Ovary (tissue), 9 donors: ENCODE data around the gene GNG4. TPM values are rescaled to one million over a fixed set of nuclear protein-coding genes. Genes with fewer than 3 reads are reported as not detected.

ENCODE experiments used
- DNase-seq, 5 donors: peaks; one replicate each; pipeline ENCODE4 v3.0.0-alpha.2; 2019 to 2020
- H3K27ac ChIP-seq, 2 donors: fragments of 200-600 bp; one replicate each; pipeline versions ENCODE4 v1.5.1 to v1.8.0; 2019 to 2022
- H3K27me3 ChIP-seq: fragments of 200-600 bp; one replicate; pipeline ENCODE4 v1.8.0; 2022
- H3K36me3 ChIP-seq: fragments of 200-600 bp; sonication (generic); one replicate; pipeline ENCODE4 v1.5.1; 2019
- H3K4me1 ChIP-seq: one replicate; pipeline ENCODE4 v1.8.1; 2013; ENCODE audit warnings: mild to moderate bottlenecking, moderate library complexity; ENCODE audit not compliant: insufficient read depth
- H3K4me3 ChIP-seq: fragments of 200-600 bp; sonication (generic); one replicate; pipeline ENCODE4 v1.5.1; 2017
- H3K9me3 ChIP-seq, 2 donors: fragments of 200-600 bp in 1 of 2; sonication (generic) in 1 of 2; one replicate each; pipeline versions ENCODE4 v1.5.1 to v1.8.1; 2013 to 2019; ENCODE audit warnings: mild to moderate bottlenecking in 1 of 2, moderate library complexity in 1 of 2
- EP300 ChIP-seq: sonication (generic); formaldehyde crosslinking; IDR thresholded peaks from one replicate; pipeline ENCODE4 v1.6.1; 2017; ENCODE audit warnings: antibody characterized with exemption
- POLR2A ChIP-seq: fragments of 450-650 bp; IDR thresholded peaks from one replicate; pipeline ENCODE4 v1.6.1; 2017; ENCODE audit warnings: antibody characterized with exemption, mild to moderate bottlenecking, moderate library complexity
- WGBS, 3 donors: extraction: QIAGEN DNeasy Blood & Tissue Kit in 1 of 3; methylation state at CpG; one replicate each; pipeline versions ENCODE4 v1.1.5 to v1.1.7; 2013 to 2017; 5-methylcytosine and 5-hydroxymethylcytosine counted together
- intact Hi-C, 4 donors: fragments of 100-400 bp; cut with DNase I; formaldehyde crosslinking; loops; one replicate each; pipeline versions ENCODE4 v1.11.0 to v1.15.1; 2022 to 2023
- polyA plus RNA-seq, 2 donors: library from polyadenylated mRNA; stranded (reverse); fragments of 200-250 nt in 1 of 2; fragments of 350-450 nt in 1 of 2; fragmentation: Illumina TruSeq in 1 of 2; extraction: RNeasy Lipid Tissue Mini Kit (QIAGEN cat#74804) in 1 of 2; gene quantifications; one replicate each; pipeline ENCODE4 v1.2.3, GENCODE V29; 2013 to 2014
- small RNA-seq: library from RNA; depleted of rRNA; stranded (forward); fragments of <200 nt; gene quantifications from one replicate; pipeline ENCODE3, GENCODE V24; 2016
- total RNA-seq, 7 donors: library from RNA; depleted of rRNA in 2 of 7; stranded (reverse); fragments of >200 nt in 2 of 7; fragmentation: NEBNext Ultra II Directional in 3 of 7; extraction: Animal tissue kit (Norgen Biotek cat#: 25700) in 3 of 7; gene quantifications; one replicate each; pipeline versions ENCODE4 v1.1.0 to v1.2.4, GENCODE V29; 2016 to 2023
- TF ChIP-seq, protein P1 (sequence below), 3 donors: fragments of 450-650 bp in 2 of 3; fragments of 200-600 bp in 1 of 3; IDR thresholded peaks; one replicate each; pipeline versions ENCODE4 v1.5.1 to v1.8.0; 2016 to 2022; ENCODE audit warnings: antibody characterized with exemption in 3 of 3, mild to moderate bottlenecking in 1 of 3
- donor health status: DM: no; HTN: no; CAD: no; lungs with moderate emphysema.
- donor health status: DM: no; HTN: no; CAD: no.
- donor health status: Bipolar disorder and iron deficiency.
- donor health status: DM: yes; HTN: yes; CAD: no.
- donor health status: DM: no; HTN: no; CAD: no.
- donor health status: DM: yes; HTN: yes; CAD: no.

The GNG4 gene
- total and polyA plus RNA-seq, 9 donors: 14.2 to 62.4 (median 32.1) TPM

GRCh38 chr1:235503403-235504121 lies 146.0 kb downstream of the GNG4 start:
- peak in 4 of 5 donors; percentile 42 to 69 (median 58) for DNase-seq
- intact Hi-C loops: loop anchor here in 1 of 4 donors (5.0 kb wide), 1 partner anchor 236 kb away; no protein-coding TSS in a partner anchor
- H3K27me3 ChIP-seq: no peaks in the 10 kb centered on the region
- TF ChIP-seq EP300: peak; percentile 35
- TF ChIP-seq, protein P1, sequence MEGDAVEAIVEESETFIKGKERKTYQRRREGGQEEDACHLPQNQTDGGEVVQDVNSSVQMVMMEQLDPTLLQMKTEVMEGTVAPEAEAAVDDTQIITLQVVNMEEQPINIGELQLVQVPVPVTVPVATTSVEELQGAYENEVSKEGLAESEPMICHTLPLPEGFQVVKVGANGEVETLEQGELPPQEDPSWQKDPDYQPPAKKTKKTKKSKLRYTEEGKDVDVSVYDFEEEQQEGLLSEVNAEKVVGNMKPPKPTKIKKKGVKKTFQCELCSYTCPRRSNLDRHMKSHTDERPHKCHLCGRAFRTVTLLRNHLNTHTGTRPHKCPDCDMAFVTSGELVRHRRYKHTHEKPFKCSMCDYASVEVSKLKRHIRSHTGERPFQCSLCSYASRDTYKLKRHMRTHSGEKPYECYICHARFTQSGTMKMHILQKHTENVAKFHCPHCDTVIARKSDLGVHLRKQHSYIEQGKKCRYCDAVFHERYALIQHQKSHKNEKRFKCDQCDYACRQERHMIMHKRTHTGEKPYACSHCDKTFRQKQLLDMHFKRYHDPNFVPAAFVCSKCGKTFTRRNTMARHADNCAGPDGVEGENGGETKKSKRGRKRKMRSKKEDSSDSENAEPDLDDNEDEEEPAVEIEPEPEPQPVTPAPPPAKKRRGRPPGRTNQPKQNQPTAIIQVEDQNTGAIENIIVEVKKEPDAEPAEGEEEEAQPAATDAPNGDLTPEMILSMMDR (IDR thresholded peaks at IDR 0.05): no peak
- peak overlapping the region; percentile 93 for H3K4me3 ChIP-seq
- H3K9me3 ChIP-seq: no peaks in the 10 kb centered on the region
- peaks cover 4% of the 10 kb centered on the region for H3K4me1 ChIP-seq
- WGBS, 3 donors: 0 to 1% (median 0%) methylated on average over 44 to 49 of the region's 49 CpGs
- H3K36me3 ChIP-seq: no peaks in the 10 kb centered on the region
- peak overlapping the region; percentile 89 to 95 for H3K27ac ChIP-seq

GRCh38 chr1:235502601-235503402 lies 146.8 kb downstream of the GNG4 start:
- peak overlapping the region; percentile 93 for H3K4me3 ChIP-seq
- WGBS, 3 donors: 3 to 6% (median 4%) methylated on average over 5 of the region's 5 CpGs
- no peak for DNase-seq
- H3K4me1 ChIP-seq: peaks cover 4% of the 10 kb centered on the region
- H3K9me3 ChIP-seq: no peaks in the 10 kb centered on the region
- TF ChIP-seq EP300 (no peak), POLR2A (no peak)
- TF ChIP-seq, protein P1 (IDR thresholded peaks at IDR 0.05): no peak
- intact Hi-C loops: loop anchor here in 1 of 4 donors (5.0 kb wide), 1 partner anchor 236 kb away; no protein-coding TSS in a partner anchor
- H3K27me3 ChIP-seq: no peaks in the 10 kb centered on the region
- peak overlapping the region in 1 of 2 donors; percentile 95 for H3K27ac ChIP-seq
- no peaks in the 10 kb centered on the region for H3K36me3 ChIP-seq

DNA sequence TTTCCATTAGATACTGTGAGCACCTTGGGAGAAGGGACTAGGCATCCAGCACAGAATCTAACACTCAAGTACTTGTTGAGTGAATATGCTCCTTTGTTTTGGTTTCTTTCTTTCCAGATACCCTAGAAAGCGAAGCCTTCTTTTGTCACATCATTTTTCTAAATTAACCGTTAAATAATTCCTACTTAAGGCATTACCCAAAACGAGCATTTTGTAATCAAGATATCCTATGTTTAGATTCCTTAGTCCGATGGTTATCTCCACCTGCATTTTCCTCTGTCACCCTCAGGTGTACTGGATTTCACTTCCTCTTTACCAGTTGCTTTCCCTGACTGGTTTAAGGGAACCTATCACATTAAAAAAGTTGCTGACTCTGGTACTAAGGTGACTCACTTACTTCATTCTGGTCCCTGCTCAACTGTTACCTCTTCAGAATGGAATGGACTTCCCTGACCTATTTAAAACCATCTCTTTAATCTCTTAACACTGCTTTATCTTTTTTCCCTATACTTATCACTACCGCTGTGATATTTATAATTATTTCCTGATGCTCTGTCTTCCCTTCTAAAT lies 148.5 kb downstream of the GNG4 start:
- TF ChIP-seq POLR2A: no peak
- no peak for TF ChIP-seq EP300
- TF ChIP-seq, protein P1 (IDR thresholded peaks at IDR 0.05): no peak
- Histone ChIP-seq H3K9me3 (no peaks in the 10 kb centered on the region), H3K4me3 (no peak overlapping the region), H3K36me3 (no peaks in the 10 kb centered on the region), H3K27me3 (no peaks in the 10 kb centered on the region), H3K4me1 (peaks cover 4% of the 10 kb centered on the region), H3K27ac (no peak overlapping the region)
- WGBS, 3 donors: 88 to 93% (median 90%) methylated on average over 5 of the region's 5 CpGs
- intact Hi-C loops: loop anchor here in 1 of 4 donors (5.0 kb wide), 1 partner anchor 234 kb away; no protein-coding TSS in a partner anchor
- DNase-seq: no peak

Small RNA genes lying within 50 kb of the gene (small RNA-seq; reads per million reads assigned to genes)
- gene MTCO3P46: not detected
- not detected for gene MTND4LP21

Other genes starting within 250 kb of the GNG4 start
- 10 to 100 TPM; 14.1 to 21.5 (median 18.6) TPM for gene B3GALNT2, start 145.3 kb downstream of the GNG4 start, total RNA-seq
- 10 to 100 TPM in 1 of 2 donors, 1 to 10 TPM in 1; 6.2 to 18.0 TPM for gene B3GALNT2, start 145.3 kb downstream of the GNG4 start, polyA plus RNA-seq
- gene LYST, start 217.1 kb upstream of the GNG4 start, total RNA-seq: 10 to 100 TPM; 18.0 to 29.2 (median 21.8) TPM
- 10 to 100 TPM in 1 of 2 donors, 1 to 10 TPM in 1; 6.8 to 12.4 TPM for gene LYST, start 217.1 kb upstream of the GNG4 start, polyA plus RNA-seq